ENCODE measurements around the gene RFFL. TPM values are rescaled to one million over a fixed set of nuclear protein-coding genes. Genes with fewer than 3 reads are reported as not detected.

The RFFL gene
- total and polyA plus RNA-seq, 9 of the 15 experiments (the other 6 are each of a cell fraction or from before 2014, with no cell fraction given): 3.4 to 18.1 (median 12.8) TPM

- TF ChIP-seq MAZ (CRISPR knock-in tag; conservative IDR thresholded peaks at IDR 0.05 in 1 of 2, IDR thresholded peaks at IDR 0.05 in 1 of 2) (peak in 1 of 2 experiments; percentile 62; a peak in 1 of 4 replicates), PHF8 (IDR thresholded peaks at IDR 0.05; ENCODE audit: borderline replicate concordance, low read length) (no peak), MCM3 (IDR thresholded peaks at IDR 0.05) (no peak), RUNX1 (IDR thresholded peaks at IDR 0.05; ENCODE audit: low read depth) (no peak), HDGF (IDR thresholded peaks at IDR 0.05) (peak; percentile 66; the same call in 1 of the 2 replicates), ZFPM2 (CRISPR knock-in tag; IDR thresholded peaks at IDR 0.05) (no peak), SPI1 (IDR thresholded peaks at IDR 0.05; ENCODE audit: borderline replicate concordance, low read depth, low read length) (peak; percentile 43; the same call in 1 of the 2 replicates), POLR2B (IDR thresholded peaks at IDR 0.05; ENCODE audit: low read depth, partially characterized antibody) (no peak), TCF7L2 (IDR thresholded peaks at IDR 0.05; ENCODE audit: low read depth, low read length) (no peak), ZNF445 (CRISPR knock-in tag; IDR thresholded peaks at IDR 0.05; ENCODE audit: low read depth) (no peak), FOXK2 (conservative IDR thresholded peaks at IDR 0.05 in 1 of 2, IDR thresholded peaks at IDR 0.05 in 1 of 2; ENCODE audit: low read depth in 2 of 2) (no peak), KAT7 (CRISPR knock-in tag; IDR thresholded peaks at IDR 0.05; ENCODE audit: borderline replicate concordance) (no peak), NR2C1 (IDR thresholded peaks at IDR 0.05) (no peak), NR2C1 (tag; IDR thresholded peaks at IDR 0.05) (no peak), ZNF431 (CRISPR knock-in tag; IDR thresholded peaks at IDR 0.05) (no peak), GABPB1 (CRISPR knock-in tag; IDR thresholded peaks at IDR 0.05) (no peak), KLF10 (CRISPR knock-in tag; IDR thresholded peaks at IDR 0.05) (no peak), TCFL5 (CRISPR knock-in tag; conservative IDR thresholded peaks at IDR 0.05) (no peak), MED1 (CRISPR knock-in tag; IDR thresholded peaks at IDR 0.05; ENCODE audit: borderline replicate concordance) (no peak), HNRNPUL1 (IDR thresholded peaks at IDR 0.05; ENCODE audit: low read length) (no peak)
- TF ChIP-seq, protein P1, sequence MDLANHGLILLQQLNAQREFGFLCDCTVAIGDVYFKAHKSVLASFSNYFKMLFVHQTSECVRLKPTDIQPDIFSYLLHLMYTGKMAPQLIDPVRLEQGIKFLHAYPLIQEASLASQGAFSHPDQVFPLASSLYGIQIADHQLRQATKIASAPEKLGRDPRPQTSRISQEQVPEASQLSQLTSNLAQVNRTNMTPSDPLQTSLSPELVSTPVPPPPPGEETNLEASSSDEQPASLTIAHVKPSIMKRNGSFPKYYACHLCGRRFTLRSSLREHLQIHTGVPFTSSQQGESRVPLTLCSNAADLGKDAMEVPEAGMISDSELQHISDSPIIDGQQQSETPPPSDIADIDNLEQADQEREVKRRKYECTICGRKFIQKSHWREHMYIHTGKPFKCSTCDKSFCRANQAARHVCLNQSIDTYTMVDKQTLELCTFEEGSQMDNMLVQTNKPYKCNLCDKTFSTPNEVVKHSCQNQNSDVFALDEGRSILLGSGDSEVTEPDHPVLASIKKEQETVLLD (IDR thresholded peaks at IDR 0.05): no peak
- TF ChIP-seq, protein P2, sequence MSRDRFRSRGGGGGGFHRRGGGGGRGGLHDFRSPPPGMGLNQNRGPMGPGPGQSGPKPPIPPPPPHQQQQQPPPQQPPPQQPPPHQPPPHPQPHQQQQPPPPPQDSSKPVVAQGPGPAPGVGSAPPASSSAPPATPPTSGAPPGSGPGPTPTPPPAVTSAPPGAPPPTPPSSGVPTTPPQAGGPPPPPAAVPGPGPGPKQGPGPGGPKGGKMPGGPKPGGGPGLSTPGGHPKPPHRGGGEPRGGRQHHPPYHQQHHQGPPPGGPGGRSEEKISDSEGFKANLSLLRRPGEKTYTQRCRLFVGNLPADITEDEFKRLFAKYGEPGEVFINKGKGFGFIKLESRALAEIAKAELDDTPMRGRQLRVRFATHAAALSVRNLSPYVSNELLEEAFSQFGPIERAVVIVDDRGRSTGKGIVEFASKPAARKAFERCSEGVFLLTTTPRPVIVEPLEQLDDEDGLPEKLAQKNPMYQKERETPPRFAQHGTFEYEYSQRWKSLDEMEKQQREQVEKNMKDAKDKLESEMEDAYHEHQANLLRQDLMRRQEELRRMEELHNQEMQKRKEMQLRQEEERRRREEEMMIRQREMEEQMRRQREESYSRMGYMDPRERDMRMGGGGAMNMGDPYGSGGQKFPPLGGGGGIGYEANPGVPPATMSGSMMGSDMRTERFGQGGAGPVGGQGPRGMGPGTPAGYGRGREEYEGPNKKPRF (IDR thresholded peaks at IDR 0.05; ENCODE audit: low read depth, low read length): no peak
- TF ChIP-seq, protein P3, sequence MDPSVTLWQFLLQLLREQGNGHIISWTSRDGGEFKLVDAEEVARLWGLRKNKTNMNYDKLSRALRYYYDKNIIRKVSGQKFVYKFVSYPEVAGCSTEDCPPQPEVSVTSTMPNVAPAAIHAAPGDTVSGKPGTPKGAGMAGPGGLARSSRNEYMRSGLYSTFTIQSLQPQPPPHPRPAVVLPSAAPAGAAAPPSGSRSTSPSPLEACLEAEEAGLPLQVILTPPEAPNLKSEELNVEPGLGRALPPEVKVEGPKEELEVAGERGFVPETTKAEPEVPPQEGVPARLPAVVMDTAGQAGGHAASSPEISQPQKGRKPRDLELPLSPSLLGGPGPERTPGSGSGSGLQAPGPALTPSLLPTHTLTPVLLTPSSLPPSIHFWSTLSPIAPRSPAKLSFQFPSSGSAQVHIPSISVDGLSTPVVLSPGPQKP (CRISPR knock-in tag; IDR thresholded peaks at IDR 0.05): no peak
- TF ChIP-seq, protein P4, sequence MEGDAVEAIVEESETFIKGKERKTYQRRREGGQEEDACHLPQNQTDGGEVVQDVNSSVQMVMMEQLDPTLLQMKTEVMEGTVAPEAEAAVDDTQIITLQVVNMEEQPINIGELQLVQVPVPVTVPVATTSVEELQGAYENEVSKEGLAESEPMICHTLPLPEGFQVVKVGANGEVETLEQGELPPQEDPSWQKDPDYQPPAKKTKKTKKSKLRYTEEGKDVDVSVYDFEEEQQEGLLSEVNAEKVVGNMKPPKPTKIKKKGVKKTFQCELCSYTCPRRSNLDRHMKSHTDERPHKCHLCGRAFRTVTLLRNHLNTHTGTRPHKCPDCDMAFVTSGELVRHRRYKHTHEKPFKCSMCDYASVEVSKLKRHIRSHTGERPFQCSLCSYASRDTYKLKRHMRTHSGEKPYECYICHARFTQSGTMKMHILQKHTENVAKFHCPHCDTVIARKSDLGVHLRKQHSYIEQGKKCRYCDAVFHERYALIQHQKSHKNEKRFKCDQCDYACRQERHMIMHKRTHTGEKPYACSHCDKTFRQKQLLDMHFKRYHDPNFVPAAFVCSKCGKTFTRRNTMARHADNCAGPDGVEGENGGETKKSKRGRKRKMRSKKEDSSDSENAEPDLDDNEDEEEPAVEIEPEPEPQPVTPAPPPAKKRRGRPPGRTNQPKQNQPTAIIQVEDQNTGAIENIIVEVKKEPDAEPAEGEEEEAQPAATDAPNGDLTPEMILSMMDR (IDR thresholded peaks at IDR 0.05 in 2 of 3, conservative IDR thresholded peaks at IDR 0.05 in 1 of 3; ENCODE audit: insufficient read depth in 2 of 3, low read depth in 1 of 3, low read length in 3 of 3): peak; percentile 87 to 91 (median 88)
Measured at GRCh38 chr17:34998205-34998604, 65.3 kb downstream of the RFFL start (continued).

Measured in K562 (cell line).